Esophagus (tissue), 2 donors: Measurements from ENCODE around the gene TIMM8B. TPM values are rescaled to one million over a fixed set of nuclear protein-coding genes. Genes with fewer than 3 reads are reported as not detected.
A peak's percentile ranks its signal among the peaks of the same experiment; 100 is the strongest.

ENCODE experiments used
- H3K27ac ChIP-seq, 2 donors: one replicate each; pipeline ENCODE4 v1.5.1; 2013; ENCODE audit warnings: low read depth in 2 of 2, mild to moderate bottlenecking in 2 of 2, inconsistent platforms in 1 of 2, low read length in 1 of 2, moderate library complexity in 1 of 2
- H3K27me3 ChIP-seq, 2 donors: one replicate each; pipeline ENCODE4 v1.6.1; 2013; ENCODE audit warnings: low read length in 2 of 2, control low read depth in 1 of 2, mild to moderate bottlenecking in 1 of 2; ENCODE audit not compliant: insufficient read depth in 2 of 2, control insufficient read depth in 1 of 2
- H3K36me3 ChIP-seq, 2 donors: one replicate each; pipeline ENCODE4 v1.6.1; 2013; ENCODE audit warnings: low read length in 1 of 2; ENCODE audit not compliant: control insufficient read depth in 2 of 2, insufficient read depth in 2 of 2
- H3K4me1 ChIP-seq, 2 donors: one replicate each; pipeline ENCODE4 v1.6.1; 2013; ENCODE audit warnings: low read length in 1 of 2; ENCODE audit not compliant: control insufficient read depth in 2 of 2, insufficient read depth in 2 of 2
- H3K4me3 ChIP-seq, 2 donors: one replicate each; pipeline ENCODE4 v1.5.1; 2013; ENCODE audit warnings: low read length in 2 of 2, mild to moderate bottlenecking in 2 of 2, low read depth in 1 of 2, moderate library complexity in 1 of 2
- H3K9me3 ChIP-seq, 2 donors: one replicate each; pipeline ENCODE4 v1.6.1; 2013; ENCODE audit warnings: mild to moderate bottlenecking in 2 of 2, low read depth in 1 of 2, low read length in 1 of 2, moderate library complexity in 1 of 2; ENCODE audit not compliant: control insufficient read depth in 2 of 2, insufficient read depth in 1 of 2
- WGBS, 2 donors: extraction: QIAGEN DNeasy Blood & Tissue Kit; methylation state at CpG; one replicate each; pipeline ENCODE4 v1.1.7; 2013; 5-methylcytosine and 5-hydroxymethylcytosine counted together
- polyA plus RNA-seq, 2 donors: library from polyadenylated mRNA; stranded (reverse); fragments of 200-250 nt; gene quantifications; one replicate each; pipeline ENCODE4 v1.2.3, GENCODE V29; 2013
- donor health status: healthy with polysubstance abuse.
- donor health status: Bipolar disorder and iron deficiency.

The TIMM8B gene
- polyA plus RNA-seq, result 100 to 1,000 TPM; 158 to 165 TPM

GRCh38 chr11:112086422-112087191 lies at the start of gene TIMM8B, which contains the start of gene SDHD:
Gene TIMM8B (minus strand): TSS chr11:112086756. CDS start chr11:112086723, 33 bp downstream.
Gene SDHD (plus strand): TSS chr11:112086873. CDS start chr11:112086908, 35 bp downstream.
- H3K27ac ChIP-seq, result peak within 1 kb of the TSS; percentile 83 to 87
- 0 to 1% methylated on average over 44 to 45 of the region's 45 CpGs for WGBS, 2 donors

GRCh38 chr11:112134473-112134872 lies 47.9 kb upstream of the TIMM8B start:
- H3K9me3 ChIP-seq, result no peaks in the 10 kb centered on the region
- H3K27ac ChIP-seq, result no peak overlapping the region
- H3K4me3 ChIP-seq, result no peak overlapping the region
- WGBS, 2 donors, result 90 to 98% methylated on average over 3 of the region's 4 CpGs
- no peaks in the 10 kb centered on the region for H3K36me3 ChIP-seq
- no peaks in the 10 kb centered on the region for H3K27me3 ChIP-seq
- no peaks in the 10 kb centered on the region for H3K4me1 ChIP-seq

More at GRCh38 chr11:112086422-112087191, at the start of gene TIMM8B, which contains the start of gene SDHD:
- Histone ChIP-seq H3K27me3 (no peaks in the 10 kb centered on the region), H3K36me3 (peaks cover 5 to 7% of the 10 kb centered on the region in 2 donors), H3K9me3 (no peaks in the 10 kb centered on the region), H3K4me3 (peak within 1 kb of the TSS; percentile 84 to 100), H3K4me1 (peaks cover 0 to 3% of the 10 kb centered on the region in 2 donors)

- 75 to 76% methylated on average over 2 of the region's 2 CpGs for WGBS, 2 donors
- Histone ChIP-seq H3K36me3 (no peaks in the 10 kb centered on the region), H3K27me3 (no peaks in the 10 kb centered on the region), H3K27ac (peak overlapping the region in 1 of 2 donors; percentile 61), H3K4me3 (no peak overlapping the region), H3K9me3 (no peaks in the 10 kb centered on the region), H3K4me1 (no peaks in the 10 kb centered on the region)
These were observed 46.2 kb upstream of the TIMM8B start for GRCh38 chr11:112132737-112133136.

- no peaks in the 10 kb centered on the region for H3K27me3 ChIP-seq
- H3K36me3 ChIP-seq, result no peaks in the 10 kb centered on the region
- WGBS, 2 donors, result 82 to 84% methylated on average over 5 of the region's 5 CpGs
- no peak overlapping the region for H3K4me3 ChIP-seq
- no peaks in the 10 kb centered on the region for H3K9me3 ChIP-seq
- H3K4me1 ChIP-seq, result no peaks in the 10 kb centered on the region
- H3K27ac ChIP-seq, result peak overlapping the region; percentile 13 to 35
These were observed 43.1 kb upstream of the TIMM8B start for GRCh38 chr11:112129656-112130055.

GRCh38 chr11:112128483-112129121 lies 42.0 kb upstream of the TIMM8B start:
- Histone ChIP-seq H3K36me3 (no peaks in the 10 kb centered on the region), H3K4me1 (no peaks in the 10 kb centered on the region), H3K27me3 (no peaks in the 10 kb centered on the region), H3K9me3 (no peaks in the 10 kb centered on the region), H3K27ac (peak overlapping the region; percentile 77 to 91), H3K4me3 (no peak overlapping the region)
- 27 to 40% methylated on average over 3 of the region's 3 CpGs for WGBS, 2 donors

GRCh38 chr11:112127056-112127455 lies 40.5 kb upstream of the TIMM8B start:
- WGBS, 2 donors, result 95 to 97% methylated on average over 2 of the region's 2 CpGs
- H3K4me3 ChIP-seq, result no peak overlapping the region
- H3K27me3 ChIP-seq, result no peaks in the 10 kb centered on the region
- H3K27ac ChIP-seq, result peak overlapping the region in 1 of 2 donors; percentile 27
- H3K4me1 ChIP-seq, result peaks cover 0 to 2% of the 10 kb centered on the region in 2 donors
- H3K9me3 ChIP-seq, result no peaks in the 10 kb centered on the region
- H3K36me3 ChIP-seq, result no peaks in the 10 kb centered on the region

- no peak overlapping the region for H3K27ac ChIP-seq
- 56 to 66% methylated on average over 4 of the region's 4 CpGs for WGBS, 2 donors
- no peak overlapping the region for H3K4me3 ChIP-seq
- H3K4me1 ChIP-seq, result peaks cover 0 to 2% of the 10 kb centered on the region in 2 donors
- no peaks in the 10 kb centered on the region for H3K27me3 ChIP-seq
- H3K36me3 ChIP-seq, result no peaks in the 10 kb centered on the region
- no peaks in the 10 kb centered on the region for H3K9me3 ChIP-seq
These were observed 36.6 kb upstream of the TIMM8B start for GRCh38 chr11:112123129-112123528.

GRCh38 chr11:112121981-112122615 lies 35.5 kb upstream of the TIMM8B start:
- H3K27ac ChIP-seq, result peak overlapping the region; percentile 30 to 83
- H3K27me3 ChIP-seq, result no peaks in the 10 kb centered on the region
- no peak overlapping the region for H3K4me3 ChIP-seq
- peaks cover 0 to 2% of the 10 kb centered on the region in 2 donors for H3K4me1 ChIP-seq
- H3K36me3 ChIP-seq, result no peaks in the 10 kb centered on the region
- H3K9me3 ChIP-seq, result no peaks in the 10 kb centered on the region
- WGBS, 2 donors, result 82 to 85% methylated on average over 5 of the region's 5 CpGs

GRCh38 chr11:112118176-112118575 lies 31.6 kb upstream of the TIMM8B start:
- Histone ChIP-seq H3K9me3 (no peaks in the 10 kb centered on the region), H3K4me1 (peaks cover 0 to 2% of the 10 kb centered on the region in 2 donors), H3K36me3 (no peaks in the 10 kb centered on the region), H3K27me3 (no peaks in the 10 kb centered on the region), H3K4me3 (no peak overlapping the region), H3K27ac (no peak overlapping the region)
- whole genome bisulfite sequencing, 2 donors, result 73 to 81% methylated on average over 2 of the region's 2 CpGs
